MM.1S (cell line): ENCODE measurements around the gene TMEM240.
"Not testable (repeated sequence)": the region's sequence is repeated elsewhere in the genome, so short reads cannot be mapped to it uniquely, and the experiment has no call there.

Experiments used
- DNase-seq: peaks from one replicate; pipeline ENCODE4 v3.0.0-alpha.2; 2015
- H2AFZ ChIP-seq: fragments of 300-600 bp; sonication (generic); 2 replicates; pipeline ENCODE4 v1.6.0; 2016; ENCODE audit warnings: antibody characterized with exemption, low read length
- H3F3A ChIP-seq: fragments of 300-600 bp; sonication (generic); 2 replicates; pipeline ENCODE4 v1.6.1; 2016; ENCODE audit warnings: mild to moderate bottlenecking, antibody characterized with exemption, low read length, moderate library complexity, mixed read lengths; ENCODE audit not compliant: insufficient read depth
- H3K27ac ChIP-seq: fragments of 300-600 bp; sonication (generic); 2 replicates; pipeline ENCODE4 v1.5.1; 2016; ENCODE audit warnings: mild to moderate bottlenecking, low read length
- H3K27me3 ChIP-seq: fragments of 300-600 bp; sonication (generic); replicated peaks from 2 replicates; pipeline ENCODE4 v1.6.0; 2016; ENCODE audit warnings: low read length; ENCODE audit not compliant: insufficient read depth
- H3K36me3 ChIP-seq: fragments of 300-600 bp; sonication (generic); replicated peaks from 2 replicates; pipeline ENCODE4 v1.6.1; 2016; ENCODE audit warnings: mild to moderate bottlenecking, low read length, mixed read lengths; ENCODE audit not compliant: insufficient read depth
- H3K4me1 ChIP-seq: fragments of 300-600 bp; sonication (generic); 2 replicates; pipeline ENCODE4 v1.6.1; 2016; ENCODE audit warnings: low read length, mixed read lengths
- H3K4me2 ChIP-seq: fragments of 300-600 bp; sonication (generic); 2 replicates; pipeline ENCODE4 v1.6.0; 2016; ENCODE audit warnings: low read depth, low read length
- H3K4me3 ChIP-seq: fragments of 300-600 bp; sonication (generic); 2 replicates; pipeline ENCODE4 v1.5.1; 2016; ENCODE audit warnings: low read length, mixed read lengths
- H3K79me2 ChIP-seq: fragments of 300-600 bp; sonication (generic); 2 replicates; pipeline ENCODE4 v1.6.1; 2016; ENCODE audit warnings: mixed run types, low read length, mixed read lengths
- H3K9ac ChIP-seq: fragments of 300-600 bp; sonication (generic); 2 replicates; pipeline ENCODE4 v1.6.1; 2016; ENCODE audit warnings: low read length, mixed read lengths
- H3K9me2 ChIP-seq: fragments of 300-600 bp; sonication (generic); replicated peaks from 2 replicates; pipeline ENCODE4 v1.6.1; 2016; ENCODE audit warnings: mild to moderate bottlenecking, low read length, mixed read lengths; ENCODE audit not compliant: insufficient read depth
- H3K9me3 ChIP-seq: fragments of 300-600 bp; sonication (generic); replicated peaks from 2 replicates; pipeline ENCODE4 v1.6.1; 2016; ENCODE audit warnings: mild to moderate bottlenecking, low read length, mixed read lengths; ENCODE audit not compliant: insufficient read depth
- H4K20me1 ChIP-seq: fragments of 300-600 bp; sonication (generic); 2 replicates; pipeline ENCODE4 v1.6.1; 2016; ENCODE audit warnings: mild to moderate bottlenecking, low read length, moderate library complexity, mixed read lengths; ENCODE audit not compliant: insufficient read depth
- CTCF ChIP-seq: fragments of 300-600 bp; sonication (generic); IDR thresholded peaks from 2 replicates; pipeline ENCODE4 v1.5.1; 2016; ENCODE audit warnings: antibody characterized with exemption, low read length, mixed read lengths
- EZH2 ChIP-seq: fragments of 300-600 bp; sonication (generic); optimal IDR thresholded peaks from 2 replicates; pipeline ENCODE3; 2017; ENCODE audit warnings: low read depth, mild to moderate bottlenecking, antibody characterized with exemption, low read length, mixed read lengths
- EZH2phosphoT487 ChIP-seq: fragments of 300-600 bp; sonication (generic); IDR thresholded peaks from 2 replicates; pipeline ENCODE4 v1.6.1; 2018; ENCODE audit warnings: antibody characterized with exemption, low read length

Gene TMEM240

DNA sequence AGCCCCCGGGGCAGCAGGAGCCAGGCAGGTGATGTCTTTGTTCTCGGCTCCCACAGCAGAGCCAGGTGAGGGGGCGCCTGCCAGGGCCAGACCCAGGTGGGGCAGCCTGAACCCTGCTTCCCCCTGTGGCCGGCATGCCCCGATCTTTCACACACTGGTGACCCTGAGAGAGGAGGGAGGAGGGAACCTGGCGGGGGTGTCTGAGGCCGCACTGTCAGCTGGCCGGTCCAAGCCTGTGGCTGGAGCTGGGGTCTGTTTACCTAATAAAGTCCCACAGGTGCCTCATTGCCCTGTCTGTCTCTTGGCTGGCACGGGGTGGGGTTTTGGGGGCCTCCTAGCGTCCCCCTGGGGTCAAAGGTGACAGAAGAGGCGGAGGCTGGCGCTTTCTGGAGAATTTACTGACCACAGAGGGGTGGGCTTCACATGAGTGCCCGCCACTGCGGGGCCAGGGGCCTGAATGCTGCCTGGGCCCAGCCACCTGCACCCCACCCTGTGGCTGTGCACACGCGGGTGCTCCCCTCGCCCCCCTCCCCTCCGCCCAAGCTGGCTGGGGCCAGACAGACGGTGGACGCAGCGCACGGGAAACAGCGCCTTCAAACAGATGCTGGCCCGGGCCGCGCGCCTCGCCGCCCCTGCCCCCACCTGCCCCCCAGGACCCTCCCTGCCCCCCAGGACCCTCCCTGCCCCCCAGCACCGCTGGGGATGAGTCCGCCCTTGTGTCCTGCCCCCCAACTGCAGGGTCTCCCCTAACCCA lies 5.8 kb downstream of the TMEM240 start:
- no peak overlapping the region for H3K4me2 ChIP-seq
- no peaks in the 10 kb centered on the region for H3K4me1 ChIP-seq
- H3K27ac ChIP-seq = no peak overlapping the region
- H3K79me2 ChIP-seq = no peaks in the 10 kb centered on the region
- H2AFZ ChIP-seq = no peak overlapping the region
- H3K9ac ChIP-seq = no peak overlapping the region
- H4K20me1 ChIP-seq = no peaks in the 10 kb centered on the region
- H3K36me3 ChIP-seq = no peaks in the 10 kb centered on the region
- no peaks in the 10 kb centered on the region for H3F3A ChIP-seq
- no peaks in the 10 kb centered on the region for H3K27me3 ChIP-seq
- TF ChIP-seq EZH2phosphoT487 (no peak), CTCF (no peak), EZH2 (no peak)
- H3K9me3 ChIP-seq = no peaks in the 10 kb centered on the region
- no peak overlapping the region for H3K4me3 ChIP-seq
- no peak for DNase-seq
- no peaks in the 10 kb centered on the region for H3K9me2 ChIP-seq

DNA sequence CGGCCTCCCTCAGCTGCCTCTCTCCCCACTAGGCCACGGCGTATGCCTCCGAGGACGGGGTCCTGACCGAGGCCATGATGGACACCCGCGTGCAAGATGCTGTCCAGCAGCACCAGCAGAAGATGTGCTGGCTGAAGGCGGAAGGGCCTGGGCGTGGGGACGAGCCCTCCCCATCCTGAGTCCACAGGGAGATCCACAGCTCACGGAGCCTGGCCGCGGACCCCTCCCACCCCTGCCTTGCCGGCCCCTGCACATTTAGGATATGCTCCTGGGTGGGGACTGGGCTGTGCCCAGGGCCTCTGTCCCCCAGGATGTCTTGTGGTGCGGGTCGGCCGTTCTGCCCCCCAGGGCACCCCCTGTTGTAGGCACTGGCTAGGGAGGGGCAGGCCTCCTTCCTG lies 6.5 kb downstream of the TMEM240 start:
- H3K27me3 ChIP-seq, H3F3A ChIP-seq, H3K9me3 ChIP-seq, H3K4me1 ChIP-seq, DNase-seq, H3K4me3 ChIP-seq, H3K9me2 ChIP-seq, H3K4me2 ChIP-seq, H3K27ac ChIP-seq, H4K20me1 ChIP-seq, H3K9ac ChIP-seq, H2AFZ ChIP-seq, H3K36me3 ChIP-seq, H3K79me2 ChIP-seq: not testable (repeated sequence)

GRCh38 chr1:1533176-1533893 lies 7.1 kb downstream of the TMEM240 start:
- H3K36me3 ChIP-seq, H3K9me3 ChIP-seq, H3K9me2 ChIP-seq, H3K27me3 ChIP-seq, H3K9ac ChIP-seq, H2AFZ ChIP-seq, H3K4me3 ChIP-seq, H3K4me1 ChIP-seq, DNase-seq, H3F3A ChIP-seq, H3K79me2 ChIP-seq, H3K27ac ChIP-seq, H3K4me2 ChIP-seq, H4K20me1 ChIP-seq: not testable (repeated sequence)

DNA sequence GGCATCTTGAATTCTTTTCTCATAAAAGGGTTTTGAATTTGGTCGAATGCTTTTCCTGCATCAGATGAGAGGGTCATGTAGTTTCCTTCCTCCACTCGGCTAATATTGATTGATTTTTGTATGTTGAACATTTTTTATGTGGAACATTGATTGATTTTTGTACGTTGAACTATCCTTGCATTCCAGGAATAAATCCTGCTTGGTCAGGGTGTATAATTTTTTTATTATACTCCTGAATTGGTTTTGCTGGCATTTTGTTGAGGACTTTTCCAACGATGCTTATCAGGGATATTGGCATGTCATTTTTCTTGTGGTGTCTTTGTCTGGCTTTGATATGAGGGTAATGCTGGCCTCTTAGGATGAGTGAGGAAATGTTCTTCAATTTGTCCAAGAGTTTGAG lies 8.5 kb downstream of the TMEM240 start:
- Histone ChIP-seq H4K20me1 (no peaks in the 10 kb centered on the region), H3K9ac (no peak overlapping the region), H3K4me3 (no peak overlapping the region), H3K27ac (no peak overlapping the region), H3K9me2 (no peaks in the 10 kb centered on the region), H3K9me3 (no peaks in the 10 kb centered on the region), H3K4me2 (no peak overlapping the region), H3K36me3 (no peaks in the 10 kb centered on the region), H3K4me1 (no peaks in the 10 kb centered on the region), H3F3A (no peaks in the 10 kb centered on the region), H3K79me2 (no peaks in the 10 kb centered on the region), H2AFZ (no peak overlapping the region), H3K27me3 (no peaks in the 10 kb centered on the region)
- no peak for DNase-seq
- TF ChIP-seq EZH2phosphoT487 (no peak), CTCF (no peak), EZH2 (no peak)
